Lung (tissue), 12 donors: ENCODE measurements around the gene MAGI2. TPM values are rescaled to one million over a fixed set of nuclear protein-coding genes. Genes with fewer than 3 reads are reported as not detected.

Source experiments
- ATAC-seq: fragments of 200-7000 bp; cut with Tn5 transposase; one replicate; pipeline ENCODE4 v1.9.1; 2020; ENCODE audit warnings: moderate number of reproducible peaks; ENCODE audit not compliant: insufficient read depth, low FRiP score
- DNase-seq, 3 donors: peaks; one replicate each; pipeline ENCODE4 v3.0.0-alpha.2; 2013 to 2017
- H3K27ac ChIP-seq, 2 donors: one replicate each; pipeline ENCODE4 v1.5.1; 2013; ENCODE audit warnings: mild to moderate bottlenecking in 2 of 2, moderate library complexity in 2 of 2, control low read depth in 1 of 2, inconsistent platforms in 1 of 2, low read depth in 1 of 2, low read length in 1 of 2
- H3K27me3 ChIP-seq, 3 donors: one replicate each; pipeline ENCODE4 v1.5.1; 2013; ENCODE audit warnings: low read length in 2 of 3; ENCODE audit not compliant: control insufficient read depth in 3 of 3, insufficient read depth in 3 of 3
- H3K36me3 ChIP-seq, 4 donors: one replicate each; pipeline ENCODE4 v1.5.1; 2013; ENCODE audit warnings: low read length in 4 of 4, mild to moderate bottlenecking in 1 of 4, moderate library complexity in 1 of 4; ENCODE audit not compliant: control insufficient read depth in 4 of 4, insufficient read depth in 4 of 4
- H3K4me1 ChIP-seq, 5 donors: one replicate each; pipeline ENCODE4 v1.5.1; 2013; ENCODE audit warnings: low read length in 5 of 5, mild to moderate bottlenecking in 2 of 5, moderate library complexity in 1 of 5; ENCODE audit not compliant: control insufficient read depth in 5 of 5, insufficient read depth in 5 of 5
- H3K4me3 ChIP-seq: one replicate; pipeline ENCODE4 v1.5.1; 2013; ENCODE audit warnings: mild to moderate bottlenecking, control low read depth, moderate library complexity
- H3K9ac ChIP-seq, 2 donors: one replicate each; pipeline ENCODE4 v1.5.1; 2013; ENCODE audit warnings: low read length in 2 of 2, control low read depth in 1 of 2; ENCODE audit not compliant: insufficient read depth in 1 of 2
- H3K9me3 ChIP-seq, 4 donors: one replicate each; pipeline ENCODE4 v1.5.1; 2013; ENCODE audit warnings: low read length in 3 of 4, mild to moderate bottlenecking in 1 of 4, moderate library complexity in 1 of 4; ENCODE audit not compliant: control insufficient read depth in 4 of 4, insufficient read depth in 3 of 4
- WGBS, 2 donors: extraction: QIAGEN DNeasy Blood & Tissue Kit; methylation state at CpG; one replicate each; pipeline ENCODE4 v1.1.7; 2013; 5-methylcytosine and 5-hydroxymethylcytosine counted together
- polyA plus RNA-seq, 2 donors: library from polyadenylated mRNA; stranded (reverse); fragments of 200-250 nt; gene quantifications; one replicate each; pipeline ENCODE4 v1.2.1, GENCODE V29; 2013
- total RNA-seq, 2 donors: library from RNA; depleted of rRNA in 1 of 2; stranded (reverse); fragments of >200 nt in 1 of 2; gene quantifications; one replicate each; pipeline ENCODE4 v1.2.1, GENCODE V29; 2014 to 2021
- TF ChIP-seq, protein P1 (sequence below): IDR thresholded peaks from 2 replicates; pipeline ENCODE4 v1.5.1; 2012; ENCODE audit warnings: mild to moderate bottlenecking; ENCODE audit errors: control extremely low read depth, extremely low read depth
- donor health status: control.
- donor health status: control.
- donor health status: Bipolar disorder and iron deficiency.
- donor health status: healthy.
- donor health status: DM: yes; HTN: yes; CAD: no.

MAGI2 gene
- total and polyA plus RNA-seq, 4 donors: 0.94 to 18.0 (median 5.3) TPM

DNA sequence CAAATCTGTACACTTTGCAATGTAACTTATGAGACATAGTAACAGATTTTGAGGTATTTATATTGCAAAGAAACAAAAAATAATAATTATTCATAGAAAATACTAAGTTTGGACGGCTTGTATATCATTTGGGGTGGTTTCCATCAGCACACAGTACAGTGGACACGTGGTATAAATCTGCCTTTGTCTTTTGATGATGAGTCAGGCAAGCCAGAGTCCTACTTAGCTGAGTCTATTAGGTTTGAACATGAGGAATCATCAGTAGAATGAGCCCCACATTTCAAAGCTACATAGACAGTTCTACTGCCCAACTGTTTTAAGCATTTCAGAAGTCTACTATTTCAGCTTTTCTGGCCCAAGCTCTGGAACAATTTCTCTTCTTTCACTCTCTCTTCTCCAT, 851.7 kb downstream of the MAGI2 start:
- no peak overlapping the region for H3K4me3 ChIP-seq
- no peaks in the 10 kb centered on the region for H3K9me3 ChIP-seq
- DNase-seq (no peak), ATAC-seq (no peak)
- H3K27me3 ChIP-seq: no peaks in the 10 kb centered on the region
- H3K4me1 ChIP-seq: no peaks in the 10 kb centered on the region
- no peaks in the 10 kb centered on the region for H3K36me3 ChIP-seq
- 75 to 77% methylated on average over 2 of the region's 2 CpGs for WGBS, 2 donors
- H3K27ac ChIP-seq: no peak overlapping the region
- TF ChIP-seq, protein P1, sequence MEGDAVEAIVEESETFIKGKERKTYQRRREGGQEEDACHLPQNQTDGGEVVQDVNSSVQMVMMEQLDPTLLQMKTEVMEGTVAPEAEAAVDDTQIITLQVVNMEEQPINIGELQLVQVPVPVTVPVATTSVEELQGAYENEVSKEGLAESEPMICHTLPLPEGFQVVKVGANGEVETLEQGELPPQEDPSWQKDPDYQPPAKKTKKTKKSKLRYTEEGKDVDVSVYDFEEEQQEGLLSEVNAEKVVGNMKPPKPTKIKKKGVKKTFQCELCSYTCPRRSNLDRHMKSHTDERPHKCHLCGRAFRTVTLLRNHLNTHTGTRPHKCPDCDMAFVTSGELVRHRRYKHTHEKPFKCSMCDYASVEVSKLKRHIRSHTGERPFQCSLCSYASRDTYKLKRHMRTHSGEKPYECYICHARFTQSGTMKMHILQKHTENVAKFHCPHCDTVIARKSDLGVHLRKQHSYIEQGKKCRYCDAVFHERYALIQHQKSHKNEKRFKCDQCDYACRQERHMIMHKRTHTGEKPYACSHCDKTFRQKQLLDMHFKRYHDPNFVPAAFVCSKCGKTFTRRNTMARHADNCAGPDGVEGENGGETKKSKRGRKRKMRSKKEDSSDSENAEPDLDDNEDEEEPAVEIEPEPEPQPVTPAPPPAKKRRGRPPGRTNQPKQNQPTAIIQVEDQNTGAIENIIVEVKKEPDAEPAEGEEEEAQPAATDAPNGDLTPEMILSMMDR: no peak
- no peak overlapping the region for H3K9ac ChIP-seq

DNA sequence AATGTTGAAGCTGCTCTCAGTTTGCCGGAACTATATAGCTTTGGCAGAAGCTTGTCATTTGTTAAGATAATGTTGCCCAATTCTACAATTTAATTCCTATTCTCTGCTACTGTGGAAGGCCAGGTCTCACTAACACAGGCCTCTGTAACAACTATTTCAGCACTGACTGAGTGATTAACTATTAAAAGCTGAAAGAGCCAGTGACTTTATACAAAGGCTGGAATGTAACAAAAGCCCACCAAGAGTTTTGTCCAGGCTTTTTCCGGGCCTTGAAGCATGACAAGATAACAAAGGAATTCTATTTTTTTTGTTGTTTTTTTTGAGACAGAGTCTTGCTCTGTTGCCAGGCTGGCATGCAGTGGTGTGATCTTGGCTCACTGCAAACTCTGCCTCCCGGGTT, 859.3 kb downstream of the MAGI2 start:
- Histone ChIP-seq H3K4me1 (no peaks in the 10 kb centered on the region), H3K9me3 (no peaks in the 10 kb centered on the region), H3K36me3 (no peaks in the 10 kb centered on the region), H3K27me3 (no peaks in the 10 kb centered on the region), H3K4me3 (no peak overlapping the region), H3K27ac (no peak overlapping the region), H3K9ac (no peak overlapping the region)
- TF ChIP-seq, protein P1: no peak
- DNase-seq (no peak), ATAC-seq (no peak)
- 81 to 85% methylated on average over 3 of the region's 3 CpGs for WGBS, 2 donors

DNA sequence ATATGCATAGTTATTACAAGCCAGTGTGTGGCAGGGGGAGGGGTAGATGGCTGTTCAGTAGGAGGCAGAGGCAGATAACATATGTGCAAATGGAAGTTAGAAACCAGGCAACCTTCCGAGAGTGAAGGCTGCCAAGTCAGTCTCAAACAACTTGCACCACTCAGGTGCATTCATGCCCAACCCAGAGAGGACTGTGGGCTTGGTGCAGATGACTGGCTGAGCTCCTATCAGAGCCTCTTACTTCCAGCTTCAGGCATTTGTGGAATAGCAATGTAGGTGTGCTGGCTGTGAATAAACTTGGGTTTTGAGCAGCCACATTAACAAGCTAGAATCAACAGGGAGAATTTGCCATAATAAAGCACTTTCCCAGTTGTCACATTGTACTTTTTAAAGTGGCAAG, 865.1 kb downstream of the MAGI2 start:
- no peak for ATAC-seq
- H3K9me3 ChIP-seq: no peaks in the 10 kb centered on the region
- H3K27me3 ChIP-seq: no peaks in the 10 kb centered on the region
- no peaks in the 10 kb centered on the region for H3K36me3 ChIP-seq
- H3K4me1 ChIP-seq: no peaks in the 10 kb centered on the region
- WGBS, 2 donors: 34 to 76% methylated on average over 1 of the region's 1 CpG
- H3K27ac ChIP-seq: no peak overlapping the region
- TF ChIP-seq, protein P1: no peak
- no peak for DNase-seq
- no peak overlapping the region for H3K9ac ChIP-seq
- H3K4me3 ChIP-seq: no peak overlapping the region

DNA sequence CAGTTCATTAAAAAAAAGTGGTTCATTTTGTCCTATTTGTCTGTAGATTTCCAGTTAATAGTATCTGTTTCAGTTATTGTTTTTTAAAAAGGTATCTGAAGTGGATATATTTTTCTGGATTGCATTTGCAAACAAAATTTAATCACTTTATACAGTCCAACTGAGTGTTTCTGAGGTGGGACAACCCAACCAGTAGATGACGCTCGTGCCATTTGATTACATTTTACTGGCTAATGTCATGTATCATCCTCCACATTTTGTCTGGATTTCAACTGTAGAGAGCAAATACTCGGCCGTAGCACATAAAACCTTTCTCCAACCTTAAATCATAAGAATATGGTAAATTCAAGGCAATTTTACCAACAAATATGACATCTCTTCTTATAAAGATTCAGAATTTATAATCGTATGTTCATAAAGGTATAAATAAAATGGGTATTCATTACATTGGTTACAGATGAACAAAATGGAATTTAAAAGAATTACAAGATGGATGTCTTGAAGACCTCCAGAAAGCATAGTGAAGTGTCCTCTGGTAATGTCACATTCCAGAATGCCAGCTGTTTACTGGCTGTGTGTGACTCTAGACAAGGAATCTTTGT, 865.9 kb downstream of the MAGI2 start:
- Histone ChIP-seq H3K27me3 (no peaks in the 10 kb centered on the region), H3K9me3 (no peaks in the 10 kb centered on the region), H3K36me3 (no peaks in the 10 kb centered on the region), H3K4me3 (no peak overlapping the region), H3K27ac (no peak overlapping the region), H3K4me1 (no peaks in the 10 kb centered on the region), H3K9ac (no peak overlapping the region)
- DNase-seq: peak in 1 of 3 donors; percentile 24
- ATAC-seq: no peak
- TF ChIP-seq, protein P1: no peak
- WGBS, 2 donors: 87 to 90% methylated on average over 5 of the region's 5 CpGs
